H9 (cell line): ENCODE measurements around the gene OR2L2. TPM values are rescaled to one million over a fixed set of nuclear protein-coding genes. Genes with fewer than 3 reads are reported as not detected.
"Not testable (repeated sequence)": the region's sequence is repeated elsewhere in the genome, so short reads cannot be mapped to it uniquely, and the experiment has no call there.

ENCODE experiments used
- DNase-seq: peaks from one replicate; pipeline ENCODE4 v3.0.0-alpha.2; 2017
- H2AFZ ChIP-seq: one replicate; pipeline ENCODE4 v1.6.1; 2013; ENCODE audit warnings: mild to moderate bottlenecking, low read length, control low read depth, moderate library complexity
- H2AK5ac ChIP-seq: 2 replicates; pipeline ENCODE4 v1.6.1; 2013; ENCODE audit warnings: low read length, control low read depth, mixed read lengths; ENCODE audit not compliant: insufficient read length
- H2BK120ac ChIP-seq: one replicate; pipeline ENCODE4 v1.6.1; 2013; ENCODE audit warnings: low read depth, mild to moderate bottlenecking, low read length, control low read depth, inconsistent platforms; ENCODE audit not compliant: poor library complexity, severe bottlenecking
- H2BK12ac ChIP-seq: 2 replicates; pipeline ENCODE4 v1.6.1; 2013; ENCODE audit warnings: low read length, control low read depth, mixed read lengths, low read depth; ENCODE audit not compliant: insufficient read length
- H2BK15ac ChIP-seq: 2 replicates; pipeline ENCODE4 v1.6.1; 2013; ENCODE audit warnings: low read depth, low read length, control low read depth
- H2BK20ac ChIP-seq: one replicate; pipeline ENCODE4 v1.6.1; 2013; ENCODE audit warnings: low read depth, mild to moderate bottlenecking, low read length, control low read depth, inconsistent platforms; ENCODE audit not compliant: poor library complexity, severe bottlenecking
- H2BK5ac ChIP-seq: 2 replicates; pipeline ENCODE4 v1.6.1; 2013; ENCODE audit warnings: low read length, control low read depth, mixed read lengths; ENCODE audit not compliant: insufficient read length
- H3K14ac ChIP-seq: 2 replicates; pipeline ENCODE4 v1.6.1; 2013; ENCODE audit warnings: low read length, control low read depth; ENCODE audit not compliant: insufficient read depth
- H3K18ac ChIP-seq: 2 replicates; pipeline ENCODE4 v1.6.1; 2013; ENCODE audit warnings: low read depth, mild to moderate bottlenecking, mixed read lengths, low read length, control low read depth; ENCODE audit not compliant: insufficient read length
- H3K23ac ChIP-seq: 2 replicates; pipeline ENCODE4 v1.6.1; 2013; ENCODE audit warnings: low read length, control low read depth, mixed read lengths, low read depth; ENCODE audit not compliant: insufficient read length
- H3K23me2 ChIP-seq: 2 replicates; pipeline ENCODE4 v1.6.1; 2013; ENCODE audit warnings: low read depth, mild to moderate bottlenecking, mixed read lengths, low read length, control low read depth; ENCODE audit not compliant: insufficient read length, poor library complexity, severe bottlenecking
- H3K27ac ChIP-seq: 2 replicates; pipeline ENCODE4 v1.5.1; 2013; ENCODE audit warnings: low read length, control low read depth, mixed read lengths, low read depth; ENCODE audit not compliant: insufficient read length
- H3K27me3 ChIP-seq: 2 replicates; pipeline ENCODE4 v1.6.1; 2013; ENCODE audit warnings: low read length, control low read depth, inconsistent platforms; ENCODE audit not compliant: insufficient read depth
- H3K4ac ChIP-seq: 2 replicates; pipeline ENCODE4 v1.6.1; 2013; ENCODE audit warnings: low read depth, mild to moderate bottlenecking, control low read depth, inconsistent platforms, low read length, moderate library complexity
- H3K4me1 ChIP-seq: 2 replicates; pipeline ENCODE4 v1.6.1; 2013; ENCODE audit warnings: low read length, control low read depth, inconsistent platforms; ENCODE audit not compliant: insufficient read depth
- H3K4me2 ChIP-seq: 2 replicates; pipeline ENCODE4 v1.6.1; 2013; ENCODE audit warnings: low read length, control low read depth, mixed read lengths; ENCODE audit not compliant: insufficient read length, insufficient read depth
- H3K56ac ChIP-seq: 2 replicates; pipeline ENCODE4 v1.6.1; 2013; ENCODE audit warnings: low read depth, mild to moderate bottlenecking, mixed read lengths, low read length, control low read depth; ENCODE audit not compliant: insufficient read length
- H3K79me1 ChIP-seq: 2 replicates; pipeline ENCODE4 v1.6.1; 2013; ENCODE audit warnings: low read depth, mild to moderate bottlenecking, moderate library complexity, low read length, control low read depth, inconsistent platforms; ENCODE audit not compliant: insufficient read depth, poor library complexity, severe bottlenecking
- H3K79me2 ChIP-seq: 2 replicates; pipeline ENCODE4 v1.6.1; 2013; ENCODE audit warnings: low read length, control low read depth, inconsistent platforms; ENCODE audit not compliant: insufficient read depth
- H3K9ac ChIP-seq: 2 replicates; pipeline ENCODE4 v1.6.1; 2013; ENCODE audit warnings: low read length, control low read depth, mixed read lengths; ENCODE audit not compliant: insufficient read length; ENCODE audit errors: extremely low read depth
- H3K9me3 ChIP-seq: one replicate; pipeline ENCODE4 v1.6.1; 2013; ENCODE audit warnings: low read depth, low read length, inconsistent platforms; ENCODE audit not compliant: control insufficient read depth
- H3T11ph ChIP-seq: one replicate; pipeline ENCODE4 v1.6.1; 2013; ENCODE audit warnings: mild to moderate bottlenecking, low read length, control low read depth, inconsistent platforms
- H4K20me1 ChIP-seq: one replicate; pipeline ENCODE4 v1.6.1; 2013; ENCODE audit not compliant: control insufficient read depth, insufficient read length, insufficient read depth
- H4K5ac ChIP-seq: 2 replicates; pipeline ENCODE4 v1.6.1; 2013; ENCODE audit warnings: low read depth, mild to moderate bottlenecking, mixed read lengths, low read length, control low read depth; ENCODE audit not compliant: insufficient read length
- H4K8ac ChIP-seq: replicated peaks from 2 replicates; pipeline ENCODE4 v1.6.1; 2013; ENCODE audit warnings: low read length, control low read depth, mixed read lengths, low read depth; ENCODE audit not compliant: insufficient read length
- H4K91ac ChIP-seq: 2 replicates; pipeline ENCODE4 v1.6.1; 2013; ENCODE audit warnings: low read depth, mild to moderate bottlenecking, moderate library complexity, mixed read lengths, low read length, control low read depth; ENCODE audit not compliant: insufficient read length
- H3K27ac Mint-ChIP-seq, 3 experiments: 2 replicates in 2 of 3; 3 replicates in 1 of 3; pipeline ENCODE4 v1.8.0; 2020 to 2021; ENCODE audit warnings: mixed read lengths in 3 of 3, mild to moderate bottlenecking in 1 of 3, moderate library complexity in 1 of 3
- H3K27me3 Mint-ChIP-seq: 2 replicates; pipeline ENCODE4 v1.8.0; 2021; ENCODE audit warnings: low read depth, mild to moderate bottlenecking, moderate library complexity, mixed read lengths
- H3K36me3 Mint-ChIP-seq, 3 experiments: 2 replicates in 2 of 3; 3 replicates in 1 of 3; pipeline ENCODE4 v1.8.0; 2020 to 2021; ENCODE audit warnings: low read depth in 3 of 3, mixed read lengths in 3 of 3; ENCODE audit not compliant: insufficient read depth in 1 of 3
- H3K4me1 Mint-ChIP-seq, 2 experiments: 2 replicates each; pipeline ENCODE4 v1.8.0; 2020; ENCODE audit warnings: mixed read lengths in 2 of 2
- H3K4me3 Mint-ChIP-seq, 2 experiments: 2 replicates in 1 of 2; 3 replicates in 1 of 2; pipeline ENCODE4 v1.8.0; 2020 to 2021; ENCODE audit warnings: mild to moderate bottlenecking in 2 of 2, mixed read lengths in 2 of 2, moderate library complexity in 1 of 2
- H3K9me3 Mint-ChIP-seq, 2 experiments: 2 replicates in 1 of 2; 3 replicates in 1 of 2; pipeline ENCODE4 v1.8.0; 2020; ENCODE audit warnings: mild to moderate bottlenecking in 2 of 2, mixed read lengths in 2 of 2, moderate library complexity in 1 of 2
- CTCF ChIP-seq: fragments of 200-600 bp; sonication (generic); conservative IDR thresholded peaks from 3 replicates; pipeline ENCODE4 v1.8.0; 2021; ENCODE audit warnings: antibody characterized with exemption, mild to moderate bottlenecking
- WGBS: extraction: QIAGEN DNeasy Blood & Tissue Kit; methylation state at CpG from one replicate; pipeline ENCODE4 v1.1.7; 2013; ENCODE audit warnings: missing lambda C conversion rate, low lambda C conversion rate, mixed read lengths; ENCODE audit not compliant: insufficient read length; ENCODE audit errors: extremely low coverage; 5-methylcytosine and 5-hydroxymethylcytosine counted together
- total RNA-seq: library from RNA; stranded (reverse); gene quantifications from 2 replicates; pipeline ENCODE4 v1.2.1, GENCODE V29; 2021

The OR2L2 gene
- total RNA-seq, 1 experiment from 2014 or later, result not detected

GRCh38 chr1:248065604-248066003 lies 35.7 kb downstream of the OR2L2 start:
- H3K27me3 Mint-ChIP-seq, result no peaks in the 10 kb centered on the region; the same call in none of the 2 replicates
- H3K36me3 Mint-ChIP-seq, result peaks cover 0 to 12% (median 0%) of the 10 kb centered on the region in 3 experiments; a peak in 3 of 7 replicates

GRCh38 chr1:248083864-248084263 lies 54.0 kb downstream of the OR2L2 start:
- peaks cover 42% of the 10 kb centered on the region for H3K9me3 ChIP-seq
- H3K4me3 Mint-ChIP-seq, H4K91ac ChIP-seq, H2AFZ ChIP-seq, H3K27me3 Mint-ChIP-seq, H3K4ac ChIP-seq, H3K4me2 ChIP-seq, H2BK20ac ChIP-seq, H3K79me1 ChIP-seq, H3T11ph ChIP-seq, H4K20me1 ChIP-seq, H3K4me1 ChIP-seq, H3K9ac ChIP-seq, H3K27me3 ChIP-seq, H4K8ac ChIP-seq, H3K14ac ChIP-seq, DNase-seq, H3K23ac ChIP-seq, H4K5ac ChIP-seq, H3K27ac ChIP-seq, H2BK120ac ChIP-seq, H2BK5ac ChIP-seq, H3K4me1 Mint-ChIP-seq, H3K18ac ChIP-seq, H3K56ac ChIP-seq, H2BK15ac ChIP-seq, H2BK12ac ChIP-seq, H3K79me2 ChIP-seq, H2AK5ac ChIP-seq, H3K23me2 ChIP-seq, H3K27ac Mint-ChIP-seq: not testable (repeated sequence)
- Mint-ChIP-seq H3K9me3 (peaks cover 71 to 81% of the 10 kb centered on the region in 2 experiments), H3K36me3 (peaks cover 0 to 10% (median 8%) of the 10 kb centered on the region in 3 experiments; a peak in 5 of 7 replicates)
- no CpG with 5 or more reads among the region's 17 CpGs for whole genome bisulfite sequencing

More at GRCh38 chr1:248065604-248066003, 35.7 kb downstream of the OR2L2 start:
- H2AK5ac ChIP-seq, result no peak overlapping the region
- H3K79me1 ChIP-seq, result no peaks in the 10 kb centered on the region
- no peak overlapping the region for H2BK120ac ChIP-seq
- no peak overlapping the region for H3K9ac ChIP-seq
- H3K27ac ChIP-seq, result no peak overlapping the region
- H3K56ac ChIP-seq, result no peak overlapping the region
- H3K4me1 ChIP-seq, result no peaks in the 10 kb centered on the region
- no peak overlapping the region for H2AFZ ChIP-seq
- H4K91ac ChIP-seq, result no peak overlapping the region
- H3K79me2 ChIP-seq, result no peaks in the 10 kb centered on the region
- H2BK15ac ChIP-seq, result no peak overlapping the region
- no peak overlapping the region for H3K4me3 Mint-ChIP-seq
- no peak overlapping the region for H3T11ph ChIP-seq
- H3K27me3 ChIP-seq, result no peaks in the 10 kb centered on the region
- H3K4me2 ChIP-seq, result no peak overlapping the region
- no peaks in the 10 kb centered on the region for H3K23me2 ChIP-seq
- H3K4ac ChIP-seq, result no peak overlapping the region
- no peak overlapping the region for H3K14ac ChIP-seq
- no peaks in the 10 kb centered on the region for H3K4me1 Mint-ChIP-seq
- H3K27ac Mint-ChIP-seq, result no peak overlapping the region
- H3K23ac ChIP-seq, result no peak overlapping the region
- TF ChIP-seq CTCF, result no peak
- H2BK5ac ChIP-seq, result no peak overlapping the region
- no peak overlapping the region for H4K5ac ChIP-seq
- peaks cover 30% of the 10 kb centered on the region for H3K9me3 ChIP-seq
- H3K9me3 Mint-ChIP-seq, result peaks cover 78 to 87% of the 10 kb centered on the region in 2 experiments
- no peak for DNase-seq
- no CpG with 5 or more reads among the region's 3 CpGs for WGBS
- H4K8ac ChIP-seq, result no peak overlapping the region
- no peak overlapping the region for H2BK20ac ChIP-seq
- H3K18ac ChIP-seq, result no peak overlapping the region
- H4K20me1 ChIP-seq, result no peaks in the 10 kb centered on the region
- no peak overlapping the region for H2BK12ac ChIP-seq
